ENCODE data around the gene PET100.

PET100 gene

DNA sequence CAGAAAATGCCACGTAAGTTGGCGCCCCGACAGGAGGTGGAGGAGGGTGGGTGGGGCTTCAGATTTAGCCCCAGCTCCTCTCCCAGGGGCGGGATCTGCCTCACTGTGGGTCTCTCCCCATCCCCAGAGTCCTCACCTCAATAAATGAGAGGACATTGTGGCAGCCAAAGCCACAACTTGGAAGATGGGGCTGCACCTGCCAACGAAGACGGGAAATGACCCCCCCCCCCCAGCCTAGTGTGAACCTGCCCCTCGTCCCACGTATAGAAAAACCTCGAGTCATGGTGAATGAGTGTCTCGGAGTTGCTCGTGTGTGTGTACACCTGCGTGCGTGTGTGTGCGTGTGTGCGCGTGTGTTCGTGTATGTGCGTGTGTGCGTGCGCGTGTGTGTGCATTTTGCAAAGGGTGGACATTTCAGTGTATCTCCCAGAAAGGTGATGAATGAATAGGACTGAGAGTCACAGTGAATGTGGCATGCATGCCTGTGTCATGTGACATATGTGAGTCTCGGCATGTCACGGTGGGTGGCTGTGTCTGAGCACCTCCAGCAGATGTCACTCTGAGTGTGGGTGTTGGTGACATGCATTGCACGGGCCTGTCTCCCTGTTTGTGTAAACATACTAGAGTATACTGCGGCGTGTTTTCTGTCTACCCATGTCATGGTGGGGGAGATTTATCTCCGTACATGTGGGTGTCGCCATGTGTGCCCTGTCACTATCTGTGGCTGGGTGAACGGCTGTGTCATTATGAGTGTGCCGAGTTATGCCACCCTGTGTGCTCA, 49.6 kb downstream of the PET100 start:
- DNase-seq (ENCODE audit: low spot score in 2 of 2), result no peak
- H3K4me1 ChIP-seq, result peaks cover 3% of the 10 kb centered on the region
- in situ Hi-C loops (cut with MboI; ENCODE audit: low sequenced_read_pairs), result no loop called here
- H3K9me3 ChIP-seq, result no peaks in the 10 kb centered on the region
- peaks cover 13% of the 10 kb centered on the region for H3K36me3 ChIP-seq (replicated peaks)
- peaks cover 20% of the 10 kb centered on the region for H3K27me3 ChIP-seq (ENCODE audit: low read depth)
- no peak overlapping the region for H3K4me3 ChIP-seq

GRCh38 chr19:7679771-7680605, 50.4 kb downstream of the PET100 start:
- Histone ChIP-seq H3K36me3 (replicated peaks) (peaks cover 13% of the 10 kb centered on the region), H3K27me3 (ENCODE audit: low read depth) (peaks cover 20% of the 10 kb centered on the region), H3K4me3 (peak overlapping the region; percentile 94), H3K9me3 (no peaks in the 10 kb centered on the region), H3K4me1 (no peaks in the 10 kb centered on the region)
- DNase-seq (ENCODE audit: low spot score in 2 of 2), result no peak
- in situ Hi-C loops (cut with MboI; ENCODE audit: low sequenced_read_pairs), result no loop called here

GRCh38 chr19:7680606-7681339, 51.2 kb downstream of the PET100 start, which contains the start of gene TRAPPC5:
Gene TRAPPC5 (plus strand): TSS chr19:7680833. CDS start chr19:7682254, 1,421 bp downstream.
- H3K9me3 ChIP-seq, result no peaks in the 10 kb centered on the region
- in situ Hi-C loops (cut with MboI; ENCODE audit: low sequenced_read_pairs), result no loop called here
- peak; percentile 75 to 89 for DNase-seq (ENCODE audit: low spot score in 2 of 2)
- peaks cover 13% of the 10 kb centered on the region for H3K36me3 ChIP-seq (replicated peaks)
- no peaks in the 10 kb centered on the region for H3K4me1 ChIP-seq
- peaks cover 17% of the 10 kb centered on the region for H3K27me3 ChIP-seq (ENCODE audit: low read depth)
- H3K4me3 ChIP-seq, result peak within 1 kb of the TSS; percentile 94

All from HAP-1 (cell line).